GM21515 (cell line): Measurements from ENCODE around the gene CORO7.

Experiments used
- ATAC-seq: cut with Tn5 transposase; IDR thresholded peaks from one replicate; pipeline ENCODE4 v1.9.1; 2021; ENCODE audit not compliant: unreplicated experiment

Gene CORO7

GRCh38 chr16:4416200-4417032, at the start of gene CORO7:
CORO7 (minus strand) TSS chr16:4416596; CDS start chr16:4416518, 78 bp downstream.
- ATAC-seq, result peak; percentile 60

- no peak for ATAC-seq
Measured at GRCh38 chr16:4463522-4464163, 47.2 kb upstream of the CORO7 start.

GRCh38 chr16:4461250-4462085, 45.1 kb upstream of the CORO7 start:
- no peak for ATAC-seq

- ATAC-seq, result no peak
Measured at GRCh38 chr16:4460936-4461249, 44.5 kb upstream of the CORO7 start.

GRCh38 chr16:4455951-4456350, 39.6 kb upstream of the CORO7 start:
- no peak for ATAC-seq

GRCh38 chr16:4455081-4455480, 38.7 kb upstream of the CORO7 start:
- ATAC-seq, result no peak

- ATAC-seq, result no peak
Measured at GRCh38 chr16:4454623-4455022, 38.2 kb upstream of the CORO7 start.

GRCh38 chr16:4452674-4453073, 36.3 kb upstream of the CORO7 start:
- ATAC-seq, result no peak

- ATAC-seq, result no peak
Measured at GRCh38 chr16:4450931-4451519, 34.6 kb upstream of the CORO7 start.

GRCh38 chr16:4450430-4450829, 34.0 kb upstream of the CORO7 start:
- ATAC-seq, result no peak

GRCh38 chr16:4443986-4444385, 27.6 kb upstream of the CORO7 start:
- ATAC-seq, result no peak

- ATAC-seq, result no peak
Measured at GRCh38 chr16:4443271-4443670, 26.9 kb upstream of the CORO7 start.

GRCh38 chr16:4442371-4442770, 26.0 kb upstream of the CORO7 start:
- no peak for ATAC-seq

- no peak for ATAC-seq
Measured at GRCh38 chr16:4437366-4437765, 21.0 kb upstream of the CORO7 start.

- ATAC-seq, result no peak
Measured at GRCh38 chr16:4435337-4436067, 19.1 kb upstream of the CORO7 start.

- no peak for ATAC-seq
Measured at GRCh38 chr16:4433914-4434787, 17.8 kb upstream of the CORO7 start.

- ATAC-seq, result no peak
Measured at GRCh38 chr16:4433228-4433627, 16.8 kb upstream of the CORO7 start.

- no peak for ATAC-seq
Measured at GRCh38 chr16:4431023-4431422, 14.6 kb upstream of the CORO7 start.

GRCh38 chr16:4428500-4428899, 12.1 kb upstream of the CORO7 start:
- ATAC-seq, result no peak
